ENCODE data around the gene TTC27. TPM values are rescaled to one million over a fixed set of nuclear protein-coding genes. Genes with fewer than 3 reads are reported as not detected.
"Not testable (repeated sequence)": the region's sequence is repeated elsewhere in the genome, so short reads cannot be mapped to it uniquely, and the experiment has no call there.

The TTC27 gene
- total and polyA plus RNA-seq, 9 donors: 9.9 to 21.2 (median 15.3) TPM

GRCh38 chr2:32727157-32727556, 99.3 kb downstream of the TTC27 start:
- intact Hi-C loops (cut with DNase I): no loop called here
- WGBS, 3 donors: 85 to 92% (median 89%) methylated on average over 1 of the region's 1 CpG
- TF ChIP-seq EP300 (IDR thresholded peaks at IDR 0.05): no peak
- no peak for DNase-seq
- no peaks in the 10 kb centered on the region for H3K9me3 ChIP-seq
- H3K4me1 ChIP-seq (ENCODE audit: insufficient read depth): no peaks in the 10 kb centered on the region
- no peak overlapping the region for H3K27ac ChIP-seq
- H3K4me3 ChIP-seq: no peak overlapping the region
- H3K27me3 ChIP-seq: no peaks in the 10 kb centered on the region
- no peaks in the 10 kb centered on the region for H3K36me3 ChIP-seq

GRCh38 chr2:32730958-32731357, 103.1 kb downstream of the TTC27 start:
- WGBS, 3 donors: 93 to 98% (median 95%) methylated on average over 8 of the region's 8 CpGs
- H3K9me3 ChIP-seq; H3K27ac ChIP-seq; H3K36me3 ChIP-seq; DNase-seq; H3K27me3 ChIP-seq; intact Hi-C loops (cut with DNase I); H3K4me3 ChIP-seq; H3K4me1 ChIP-seq (ENCODE audit: insufficient read depth): not testable (repeated sequence)

GRCh38 chr2:32732120-32732519, 104.3 kb downstream of the TTC27 start:
- no peak for TF ChIP-seq CTCF (IDR thresholded peaks at IDR 0.05)
- TF ChIP-seq POLR2A (IDR thresholded peaks at IDR 0.05): no peak
- TF ChIP-seq EP300 (IDR thresholded peaks at IDR 0.05): no peak
- Histone ChIP-seq H3K36me3 (no peaks in the 10 kb centered on the region), H3K27me3 (no peaks in the 10 kb centered on the region), H3K27ac (no peak overlapping the region), H3K9me3 (no peaks in the 10 kb centered on the region), H3K4me3 (no peak overlapping the region), H3K4me1 (ENCODE audit: insufficient read depth) (no peaks in the 10 kb centered on the region)
- WGBS, 3 donors: 36 to 57% (median 47%) methylated on average over 1 of the region's 1 CpG
- intact Hi-C loops (cut with DNase I): no loop called here
- DNase-seq: no peak

- WGBS, 3 donors: 94 to 96% (median 95%) methylated on average over 2 of the region's 2 CpGs
- no peaks in the 10 kb centered on the region for H3K9me3 ChIP-seq
- intact Hi-C loops (cut with DNase I): no loop called here
These were observed 105.1 kb downstream of the TTC27 start for GRCh38 chr2:32732912-32733472.

GRCh38 chr2:32735348-32735747, 107.5 kb downstream of the TTC27 start:
- Histone ChIP-seq H3K4me3 (no peak overlapping the region), H3K36me3 (no peaks in the 10 kb centered on the region), H3K27ac (no peak overlapping the region), H3K4me1 (ENCODE audit: insufficient read depth) (no peaks in the 10 kb centered on the region), H3K9me3 (no peaks in the 10 kb centered on the region), H3K27me3 (no peaks in the 10 kb centered on the region)
- intact Hi-C loops (cut with DNase I): no loop called here
- TF ChIP-seq CTCF (IDR thresholded peaks at IDR 0.05) (no peak), POLR2A (IDR thresholded peaks at IDR 0.05) (no peak), EP300 (IDR thresholded peaks at IDR 0.05) (no peak)
- WGBS, 3 donors: 77 to 90% (median 79%) methylated on average over 1 of the region's 1 CpG
- no peak for DNase-seq

More at GRCh38 chr2:32732912-32733472, 105.1 kb downstream of the TTC27 start:
- TF ChIP-seq EP300 (IDR thresholded peaks at IDR 0.05): no peak
- no peak for TF ChIP-seq CTCF (IDR thresholded peaks at IDR 0.05)
- no peak for TF ChIP-seq POLR2A (IDR thresholded peaks at IDR 0.05)
- Histone ChIP-seq H3K27ac (no peak overlapping the region), H3K36me3 (no peaks in the 10 kb centered on the region), H3K27me3 (no peaks in the 10 kb centered on the region), H3K4me1 (ENCODE audit: insufficient read depth) (no peaks in the 10 kb centered on the region), H3K4me3 (no peak overlapping the region)
- no peak for DNase-seq

Data from ovary (tissue), 9 donors.